Neural progenitor cell (in vitro differentiated cells): ENCODE measurements around the gene PPP1R37. TPM values are rescaled to one million over a fixed set of nuclear protein-coding genes. Genes with fewer than 3 reads are reported as not detected.
A peak's percentile ranks its signal among the peaks of the same experiment; 100 is the strongest.

ENCODE experiments used
- DNase-seq: peaks from one replicate; pipeline ENCODE4 v3.0.0-alpha.2; 2016; ENCODE audit warnings: low spot score
- H2AFZ ChIP-seq: fragments of 200-600 bp; sonication (generic); replicated peaks from 2 replicates; pipeline ENCODE4 v1.6.1; 2016; ENCODE audit warnings: antibody characterized with exemption
- H3F3A ChIP-seq: fragments of 200-600 bp; sonication (generic); 2 replicates; pipeline ENCODE4 v1.6.1; 2016; ENCODE audit warnings: antibody characterized with exemption, low read depth
- H3K27ac ChIP-seq: fragments of 200-600 bp; sonication (generic); 2 replicates; pipeline ENCODE4 v1.5.1; 2016; ENCODE audit warnings: mild to moderate bottlenecking
- H3K27me3 ChIP-seq: fragments of 200-600 bp; sonication (generic); 2 replicates; pipeline ENCODE4 v1.6.1; 2016; ENCODE audit warnings: mild to moderate bottlenecking, moderate library complexity
- H3K36me3 ChIP-seq: fragments of 200-600 bp; sonication (generic); 2 replicates; pipeline ENCODE4 v1.5.1; 2016
- H3K4me1 ChIP-seq: fragments of 200-600 bp; sonication (generic); 2 replicates; pipeline ENCODE4 v1.6.1; 2016; ENCODE audit warnings: mixed run types
- H3K4me2 ChIP-seq: fragments of 200-600 bp; sonication (generic); 2 replicates; pipeline ENCODE4 v1.6.1; 2016
- H3K4me3 ChIP-seq: fragments of 200-600 bp; sonication (generic); 2 replicates; pipeline ENCODE4 v1.5.1; 2016
- H3K79me2 ChIP-seq: fragments of 200-600 bp; sonication (generic); 2 replicates; pipeline ENCODE4 v1.6.1; 2016; ENCODE audit warnings: low read depth
- H3K9ac ChIP-seq: fragments of 200-600 bp; sonication (generic); 2 replicates; pipeline ENCODE4 v1.6.1; 2016
- H3K9me3 ChIP-seq: fragments of 200-600 bp; sonication (generic); 2 replicates; pipeline ENCODE4 v1.5.1; 2016; ENCODE audit warnings: low read depth
- H4K20me1 ChIP-seq: fragments of 200-600 bp; sonication (generic); 2 replicates; pipeline ENCODE4 v1.6.1; 2016; ENCODE audit warnings: low read depth
- H3K27ac Mint-ChIP-seq: 3 replicates; pipeline ENCODE4 v1.8.0; 2021; ENCODE audit warnings: mixed read lengths
- H3K27me3 Mint-ChIP-seq: 2 replicates; pipeline ENCODE4 v1.8.0; 2022; ENCODE audit warnings: low read depth, mild to moderate bottlenecking, inconsistent platforms, moderate library complexity, mixed read lengths; ENCODE audit not compliant: insufficient read depth
- H3K36me3 Mint-ChIP-seq: 3 replicates; pipeline ENCODE4 v1.8.0; 2021; ENCODE audit warnings: mixed read lengths
- H3K4me1 Mint-ChIP-seq: 3 replicates; pipeline ENCODE4 v1.8.0; 2021; ENCODE audit warnings: mixed read lengths
- H3K4me3 Mint-ChIP-seq: 3 replicates; pipeline ENCODE4 v1.8.0; 2021; ENCODE audit warnings: mild to moderate bottlenecking, moderate library complexity, mixed read lengths
- H3K9me3 Mint-ChIP-seq: 3 replicates; pipeline ENCODE4 v1.8.0; 2020; ENCODE audit warnings: mixed read lengths
- CTCF ChIP-seq: fragments of 200-600 bp; sonication (generic); IDR thresholded peaks from 2 replicates; pipeline ENCODE4 v1.5.1; 2017; ENCODE audit warnings: antibody characterized with exemption, mild to moderate bottlenecking
- EZH2 ChIP-seq: fragments of 200-600 bp; sonication (generic); IDR thresholded peaks from 2 replicates; pipeline ENCODE4 v1.6.1; 2017; ENCODE audit warnings: antibody characterized with exemption, mild to moderate bottlenecking, moderate library complexity
- EZH2phosphoT487 ChIP-seq: fragments of 200-600 bp; sonication (generic); IDR thresholded peaks from 2 replicates; pipeline ENCODE4 v1.6.1; 2017; ENCODE audit warnings: antibody characterized with exemption
- total RNA-seq: library from RNA; depleted of rRNA; stranded (reverse); fragments of >200 nt; gene quantifications from 2 replicates; pipeline ENCODE4 v1.2.3, GENCODE V29; 2015; ENCODE audit warnings: low replicate concordance

Gene PPP1R37
- total RNA-seq, 1 donor from 2014 or later: 8.1 TPM

GRCh38 chr19:45128806-45129205 lies 35.8 kb downstream of the PPP1R37 start:
- no peaks in the 10 kb centered on the region for H3K36me3 Mint-ChIP-seq
- no peaks in the 10 kb centered on the region for H3K27me3 ChIP-seq
- DNase-seq: no peak
- no peak overlapping the region for H3K4me3 ChIP-seq
- no peaks in the 10 kb centered on the region for H3F3A ChIP-seq
- peaks cover 96% of the 10 kb centered on the region for H4K20me1 ChIP-seq
- no peak overlapping the region for H3K27ac Mint-ChIP-seq
- H3K4me2 ChIP-seq: no peak overlapping the region
- peaks cover 49% of the 10 kb centered on the region for H3K79me2 ChIP-seq
- H3K4me1 Mint-ChIP-seq: peaks cover 9% of the 10 kb centered on the region
- H3K9ac ChIP-seq: no peak overlapping the region
- H3K27me3 Mint-ChIP-seq: peaks cover 4% of the 10 kb centered on the region
- no peak for TF ChIP-seq EZH2
- TF ChIP-seq CTCF: no peak
- no peak for TF ChIP-seq EZH2phosphoT487
- no peak overlapping the region for H3K27ac ChIP-seq
- H3K9me3 Mint-ChIP-seq: no peaks in the 10 kb centered on the region
- peaks cover 12% of the 10 kb centered on the region for H3K4me1 ChIP-seq
- H3K9me3 ChIP-seq: no peaks in the 10 kb centered on the region
- H3K36me3 ChIP-seq: no peaks in the 10 kb centered on the region
- H2AFZ ChIP-seq: no peak overlapping the region
- no peak overlapping the region for H3K4me3 Mint-ChIP-seq

GRCh38 chr19:45130236-45130635 lies 37.3 kb downstream of the PPP1R37 start:
- H3K4me2 ChIP-seq: no peak overlapping the region
- H3K9me3 ChIP-seq: no peaks in the 10 kb centered on the region
- H3K36me3 Mint-ChIP-seq: no peaks in the 10 kb centered on the region
- no peak overlapping the region for H2AFZ ChIP-seq
- H3K79me2 ChIP-seq: peaks cover 53% of the 10 kb centered on the region
- H3F3A ChIP-seq: no peaks in the 10 kb centered on the region
- peaks cover 4% of the 10 kb centered on the region for H3K27me3 Mint-ChIP-seq
- H3K4me1 Mint-ChIP-seq: peaks cover 5% of the 10 kb centered on the region
- H4K20me1 ChIP-seq: peaks cover 96% of the 10 kb centered on the region
- H3K27me3 ChIP-seq: no peaks in the 10 kb centered on the region
- H3K9me3 Mint-ChIP-seq: no peaks in the 10 kb centered on the region
- no peak overlapping the region for H3K9ac ChIP-seq
- H3K4me3 ChIP-seq: no peak overlapping the region
- no peak overlapping the region for H3K4me3 Mint-ChIP-seq
- H3K36me3 ChIP-seq: no peaks in the 10 kb centered on the region
- no peak for DNase-seq
- peaks cover 12% of the 10 kb centered on the region for H3K4me1 ChIP-seq
- H3K27ac Mint-ChIP-seq: no peak overlapping the region
- TF ChIP-seq CTCF (no peak), EZH2 (no peak), EZH2phosphoT487 (no peak)
- no peak overlapping the region for H3K27ac ChIP-seq

GRCh38 chr19:45130888-45131615 lies 38.1 kb downstream of the PPP1R37 start:
- H4K20me1 ChIP-seq: peaks cover 93% of the 10 kb centered on the region
- no peak for TF ChIP-seq EZH2phosphoT487
- TF ChIP-seq EZH2: no peak
- TF ChIP-seq CTCF: no peak
- H3K79me2 ChIP-seq: peaks cover 50% of the 10 kb centered on the region
- H2AFZ ChIP-seq: no peak overlapping the region
- H3K4me3 ChIP-seq: no peak overlapping the region
- Mint-ChIP-seq H3K4me3 (no peak overlapping the region), H3K4me1 (peaks cover 8% of the 10 kb centered on the region), H3K36me3 (no peaks in the 10 kb centered on the region), H3K27ac (no peak overlapping the region), H3K9me3 (no peaks in the 10 kb centered on the region), H3K27me3 (peaks cover 4% of the 10 kb centered on the region)
- peaks cover 12% of the 10 kb centered on the region for H3K4me1 ChIP-seq
- H3K36me3 ChIP-seq: no peaks in the 10 kb centered on the region
- H3K4me2 ChIP-seq: peak overlapping the region; percentile 54
- H3K27me3 ChIP-seq: no peaks in the 10 kb centered on the region
- H3K27ac ChIP-seq: no peak overlapping the region
- H3F3A ChIP-seq: no peaks in the 10 kb centered on the region
- no peaks in the 10 kb centered on the region for H3K9me3 ChIP-seq
- peak; percentile 43 for DNase-seq
- peak overlapping the region; percentile 13 for H3K9ac ChIP-seq
